Retina (tissue), 1 donor: Measurements from ENCODE around the gene SP140L.
A peak's percentile ranks its signal among the peaks of the same experiment; 100 is the strongest.
"Not testable (repeated sequence)": the region's sequence is repeated elsewhere in the genome, so short reads cannot be mapped to it uniquely, and the experiment has no call there.

Experiments used
- DNase-seq: peaks from one replicate; pipeline ENCODE4 v3.0.0-alpha.2; 2016

The SP140L gene

DNA sequence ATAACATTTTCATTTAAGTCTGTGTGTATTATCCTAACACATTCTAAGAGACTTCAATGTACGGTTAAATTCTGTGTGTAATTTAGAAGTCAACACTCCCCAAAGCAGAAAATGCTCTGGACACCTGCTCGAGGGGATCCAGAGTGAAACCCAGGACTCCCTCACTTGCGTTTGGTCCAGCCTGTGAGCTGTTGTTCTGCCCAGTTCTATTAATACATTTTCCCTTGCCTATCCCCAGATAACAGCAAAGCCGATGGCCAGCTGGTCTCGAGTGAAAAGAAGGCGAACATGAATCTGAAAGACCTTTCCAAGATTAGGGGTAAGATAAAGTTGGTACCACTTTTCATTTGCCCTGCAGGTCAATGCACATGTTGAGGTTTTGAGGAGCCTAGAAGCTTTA, 58.0 kb downstream of the SP140L start:
- no peak for DNase-seq

DNA sequence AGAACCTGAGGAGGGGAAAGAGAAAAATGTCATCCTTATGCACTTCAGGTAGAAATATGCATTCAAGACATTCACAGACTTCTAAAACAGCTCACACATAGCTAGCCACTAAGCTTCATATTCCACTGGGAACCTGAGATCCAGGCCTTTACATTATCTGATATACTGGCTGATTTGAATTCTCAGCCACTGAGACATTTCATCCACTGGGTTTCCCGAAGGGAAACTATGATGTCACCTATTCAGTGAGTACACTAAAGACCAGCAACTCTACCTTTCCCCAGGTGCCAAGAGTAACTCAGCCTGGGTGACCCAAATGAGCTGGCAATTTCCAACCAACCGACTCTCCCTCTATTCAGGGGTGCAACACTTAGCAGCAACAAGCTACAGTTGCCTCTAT, 67.3 kb downstream of the SP140L start:
- no peak for DNase-seq

DNA sequence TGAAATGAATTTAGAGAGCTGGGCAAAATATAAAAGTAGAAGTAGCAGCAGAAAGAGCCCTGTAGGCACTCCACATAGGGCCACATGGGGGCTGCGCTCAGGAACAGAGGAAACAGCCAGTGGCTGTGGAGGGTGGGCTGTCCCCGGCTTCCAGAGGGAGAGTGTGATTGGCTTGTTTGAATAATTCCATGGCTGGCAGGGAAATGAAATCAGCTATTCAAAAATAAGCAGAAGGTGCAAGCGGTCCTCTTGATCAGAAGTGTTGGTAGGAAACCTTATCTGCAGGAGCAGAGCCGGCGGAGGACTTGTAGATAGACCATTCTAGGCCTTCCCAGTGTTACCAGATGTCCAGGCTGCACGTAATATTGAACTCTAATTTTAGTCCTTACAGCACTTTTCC, 71.7 kb downstream of the SP140L start:
- DNase-seq = not testable (repeated sequence)

GRCh38 chr2:230400041-230400440, 73.0 kb downstream of the SP140L start:
- DNase-seq = no peak

- DNase-seq = no peak
Observed at GRCh38 chr2:230400454-230400853, 73.5 kb downstream of the SP140L start.

- not testable (repeated sequence) for DNase-seq
Observed at GRCh38 chr2:230401026-230401425, 74.0 kb downstream of the SP140L start.

- no peak for DNase-seq
Observed at GRCh38 chr2:230403746-230404145, 76.8 kb downstream of the SP140L start.

- DNase-seq = no peak
Observed at GRCh38 chr2:230405824-230406223, 78.8 kb downstream of the SP140L start.

DNA sequence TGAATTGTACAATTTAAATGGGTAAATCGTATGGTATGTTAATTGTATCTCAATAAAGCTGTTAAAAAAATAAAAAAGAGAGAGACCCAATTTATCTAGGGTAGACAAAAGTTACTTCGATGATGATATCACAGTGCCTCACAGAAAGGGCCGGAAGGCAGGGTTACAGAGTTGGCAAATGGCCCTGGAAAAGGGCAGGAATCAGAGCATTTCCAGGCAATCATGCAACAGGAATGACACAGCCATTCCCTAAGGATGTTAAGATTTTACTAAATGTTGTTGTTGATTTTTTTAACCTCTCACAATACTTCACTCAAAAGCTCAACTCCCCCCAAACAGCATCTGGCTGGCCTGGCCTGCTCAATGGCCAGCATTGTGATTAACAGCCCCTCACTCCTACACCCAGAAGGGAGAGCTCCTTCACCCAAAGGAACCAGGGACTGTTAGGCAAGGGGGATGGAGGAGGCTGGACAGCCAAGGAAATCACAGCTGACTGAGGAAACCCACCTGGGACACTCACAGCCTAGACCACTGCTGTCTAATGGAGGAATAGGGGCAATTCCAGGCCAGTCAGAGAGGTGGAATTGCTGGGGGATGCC, 81.3 kb downstream of the SP140L start:
- no peak for DNase-seq

DNA sequence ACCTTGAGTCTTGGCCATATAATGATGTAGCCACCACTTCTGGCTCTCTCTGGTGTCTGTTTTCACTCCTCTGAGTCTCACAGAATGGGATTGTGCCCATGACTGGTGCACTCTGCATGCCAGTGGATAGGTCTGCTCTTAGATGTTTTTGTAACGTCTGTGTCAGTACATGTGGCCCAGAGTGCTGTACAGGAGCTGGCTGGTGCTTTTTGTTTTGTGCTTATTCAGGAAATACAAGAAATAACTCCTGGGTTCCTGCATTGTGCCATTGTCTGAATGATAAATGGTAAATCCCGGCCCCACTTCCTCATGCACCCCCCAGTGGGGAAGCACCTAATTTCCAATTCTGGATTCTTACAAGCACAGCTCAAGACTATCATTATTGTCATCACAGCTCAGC, 82.3 kb downstream of the SP140L start:
- DNase-seq = not testable (repeated sequence)

DNA sequence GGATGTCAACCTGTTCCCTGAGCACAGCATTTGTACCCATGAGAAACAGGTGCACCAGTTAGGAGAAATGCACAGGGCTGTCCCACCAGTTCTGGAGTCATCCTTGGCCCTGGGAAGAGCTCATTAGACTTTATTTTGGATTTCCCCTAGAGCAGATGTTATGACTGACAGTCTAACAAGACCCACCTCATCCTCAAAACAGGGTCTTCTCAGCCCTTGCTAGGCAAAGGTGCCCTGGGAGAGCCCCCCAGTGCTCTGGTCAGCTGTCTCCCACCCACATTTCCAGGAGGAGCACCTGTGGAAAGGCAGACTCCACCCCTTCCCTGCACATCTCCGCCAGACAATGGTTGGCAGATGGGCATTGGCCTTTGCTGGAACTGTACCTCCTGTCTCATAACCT, 83.3 kb downstream of the SP140L start:
- DNase-seq = no peak

GRCh38 chr2:230410861-230411569, 84.0 kb downstream of the SP140L start:
- DNase-seq = peak; percentile 20

DNA sequence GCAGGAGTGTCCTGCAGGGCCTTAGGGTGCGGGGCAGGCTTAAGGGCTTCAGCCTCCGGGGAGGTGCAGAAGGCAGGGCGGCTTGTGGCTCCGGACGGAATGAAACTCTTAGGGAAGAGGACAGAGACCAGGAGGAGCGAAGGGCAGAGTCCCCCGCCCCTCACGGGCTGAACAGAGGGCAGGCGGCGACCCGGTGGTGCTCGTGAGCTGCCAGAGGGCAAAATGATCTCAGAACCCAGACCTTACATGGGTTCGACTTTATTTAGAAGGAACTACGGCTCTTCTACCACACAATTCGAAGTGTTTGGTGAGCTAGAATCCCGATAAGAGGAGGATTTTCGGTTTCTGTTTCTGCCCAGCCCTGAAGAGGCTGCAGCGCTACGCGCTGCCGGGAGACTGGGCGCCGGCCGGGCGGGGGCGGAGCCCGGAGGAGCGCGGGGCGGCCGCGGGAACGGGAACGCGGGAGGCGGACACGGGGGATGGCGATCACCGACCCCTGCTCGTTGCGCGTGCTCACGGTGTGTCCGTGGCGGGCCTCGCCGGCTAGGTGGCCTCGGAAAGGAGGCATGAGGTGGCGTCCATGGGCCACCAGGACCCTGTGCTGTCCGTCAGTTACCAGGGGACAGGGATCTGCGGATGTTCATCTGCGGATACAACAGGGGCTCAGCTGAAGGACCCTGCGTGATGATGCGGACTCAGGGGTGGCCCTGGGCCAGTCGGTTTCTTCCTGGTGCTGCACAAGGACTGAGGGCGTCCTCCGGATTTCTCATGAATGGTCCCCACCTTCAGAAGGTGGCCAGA, 84.8 kb downstream of the SP140L start:
- peak; percentile 91 for DNase-seq

DNA sequence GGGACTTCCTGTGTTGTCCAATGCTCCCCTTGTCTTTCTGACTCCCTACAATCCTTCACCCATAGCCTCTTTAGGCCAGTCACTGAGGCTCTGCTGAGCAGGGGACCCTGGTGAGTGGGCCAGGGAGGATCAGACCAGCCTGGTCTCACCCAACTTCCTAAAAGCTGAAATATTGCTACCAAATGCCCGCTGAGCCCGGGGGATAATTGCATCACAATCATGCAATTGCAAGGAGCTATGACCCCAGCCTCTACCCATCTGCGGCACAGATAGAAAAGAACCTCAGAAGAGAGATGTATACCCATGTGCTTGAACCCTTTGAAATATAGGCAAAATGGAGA, 85.3 kb downstream of the SP140L start:
- DNase-seq = no peak

DNA sequence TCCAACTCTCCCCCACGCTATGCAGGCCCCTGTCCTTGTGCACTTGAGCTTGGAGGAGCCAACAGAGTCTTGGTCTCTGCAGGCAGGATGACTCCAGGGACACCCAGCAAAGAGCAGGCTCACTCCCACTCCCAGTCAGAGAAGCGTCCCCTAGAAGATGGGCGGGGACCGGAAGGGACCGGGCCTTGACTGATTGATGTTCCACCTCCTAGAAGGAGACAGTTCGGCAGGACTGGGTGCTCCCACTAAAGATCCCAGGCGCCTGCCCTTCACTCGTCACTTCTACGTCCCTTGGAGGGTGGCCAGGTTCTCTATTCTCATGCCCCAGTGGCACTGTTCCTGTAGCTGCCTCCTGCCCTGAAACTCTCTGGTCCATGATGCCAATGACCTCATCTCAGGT, 85.9 kb downstream of the SP140L start:
- DNase-seq = no peak

GRCh38 chr2:230413479-230413878, 86.5 kb downstream of the SP140L start:
- no peak for DNase-seq

DNA sequence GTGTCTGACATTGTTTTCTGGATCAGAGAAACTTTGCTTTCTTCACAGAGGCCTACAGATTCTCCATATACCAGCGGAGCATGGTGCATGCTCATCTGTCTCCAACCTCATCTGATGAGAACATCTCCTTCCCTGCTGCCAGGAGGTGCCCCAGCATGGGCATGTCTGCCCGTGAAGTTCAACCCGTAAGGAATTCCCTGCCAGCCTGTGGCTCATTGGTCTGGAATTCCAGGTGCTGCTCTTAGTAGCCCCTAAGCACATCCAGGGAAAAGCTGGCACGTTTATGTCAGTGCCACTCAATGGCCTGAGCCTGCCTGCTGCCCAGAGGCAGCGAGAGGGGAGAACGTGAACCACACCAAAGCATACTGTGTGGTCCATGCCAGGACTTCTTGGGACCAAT, 87.3 kb downstream of the SP140L start:
- DNase-seq = no peak

- DNase-seq = no peak
Observed at GRCh38 chr2:230416061-230416721, 89.2 kb downstream of the SP140L start, which contains the start of gene SP100. TSS of gene SP100 (plus strand) at chr2:230416201. CDS start at chr2:230416297, 96 bp downstream.

DNA sequence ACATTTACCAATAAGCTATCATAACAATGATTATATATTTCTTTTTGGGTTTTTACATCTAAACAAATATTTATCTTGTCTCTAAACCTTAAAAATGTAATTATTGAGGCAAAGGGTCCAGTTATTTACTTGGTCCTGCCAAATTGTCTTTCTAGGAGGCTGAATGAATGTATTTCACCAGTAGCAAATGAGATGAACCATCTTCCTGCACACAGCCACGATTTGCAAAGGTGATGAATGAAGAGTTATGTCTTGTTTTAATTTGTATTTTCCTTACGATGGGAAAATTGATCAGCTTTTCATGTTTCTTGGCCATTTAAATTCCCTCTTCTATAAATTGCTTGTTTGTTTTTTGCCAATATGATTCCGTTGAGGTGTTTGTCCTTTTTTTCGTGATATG, 90.4 kb downstream of the SP140L start:
- no peak for DNase-seq

DNA sequence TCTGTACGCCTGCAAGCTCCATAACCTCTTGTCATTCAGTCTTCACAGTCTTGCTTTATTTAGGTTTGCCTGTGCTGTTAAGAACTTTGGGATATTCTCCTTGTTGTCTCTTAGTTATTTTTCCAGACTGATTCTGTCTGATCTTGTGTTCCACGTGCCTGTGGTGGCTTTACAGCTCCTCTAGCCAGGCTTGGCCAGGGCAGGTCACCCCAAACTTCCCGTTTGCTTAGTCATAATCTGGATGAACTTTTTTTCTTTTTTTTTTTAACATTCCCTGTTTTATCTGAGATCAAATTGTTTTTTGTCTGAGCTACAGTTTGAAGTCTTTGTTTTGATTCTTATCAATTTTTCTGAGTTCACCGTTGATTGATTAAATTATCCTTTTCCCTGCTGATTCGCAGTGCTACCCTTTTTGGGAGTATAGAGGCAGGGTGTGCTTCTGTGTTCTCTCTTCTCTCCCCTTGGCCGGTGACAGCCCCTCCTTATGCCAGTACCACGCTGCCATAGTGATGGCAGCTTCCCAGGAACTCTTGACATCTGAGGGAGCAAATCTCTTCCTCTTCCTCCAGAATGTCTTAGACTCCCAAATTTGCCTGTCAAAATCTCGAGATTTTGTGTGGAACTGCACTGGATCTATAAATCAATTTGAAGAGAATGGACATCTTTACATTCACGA, 91.5 kb downstream of the SP140L start:
- DNase-seq = no peak

- no peak for DNase-seq
Observed at GRCh38 chr2:230419181-230419580, 92.2 kb downstream of the SP140L start.

- DNase-seq = no peak
Observed at GRCh38 chr2:230422149-230422548, 95.2 kb downstream of the SP140L start.
